Measurements from ENCODE around the gene ANKS1B.

DNA sequence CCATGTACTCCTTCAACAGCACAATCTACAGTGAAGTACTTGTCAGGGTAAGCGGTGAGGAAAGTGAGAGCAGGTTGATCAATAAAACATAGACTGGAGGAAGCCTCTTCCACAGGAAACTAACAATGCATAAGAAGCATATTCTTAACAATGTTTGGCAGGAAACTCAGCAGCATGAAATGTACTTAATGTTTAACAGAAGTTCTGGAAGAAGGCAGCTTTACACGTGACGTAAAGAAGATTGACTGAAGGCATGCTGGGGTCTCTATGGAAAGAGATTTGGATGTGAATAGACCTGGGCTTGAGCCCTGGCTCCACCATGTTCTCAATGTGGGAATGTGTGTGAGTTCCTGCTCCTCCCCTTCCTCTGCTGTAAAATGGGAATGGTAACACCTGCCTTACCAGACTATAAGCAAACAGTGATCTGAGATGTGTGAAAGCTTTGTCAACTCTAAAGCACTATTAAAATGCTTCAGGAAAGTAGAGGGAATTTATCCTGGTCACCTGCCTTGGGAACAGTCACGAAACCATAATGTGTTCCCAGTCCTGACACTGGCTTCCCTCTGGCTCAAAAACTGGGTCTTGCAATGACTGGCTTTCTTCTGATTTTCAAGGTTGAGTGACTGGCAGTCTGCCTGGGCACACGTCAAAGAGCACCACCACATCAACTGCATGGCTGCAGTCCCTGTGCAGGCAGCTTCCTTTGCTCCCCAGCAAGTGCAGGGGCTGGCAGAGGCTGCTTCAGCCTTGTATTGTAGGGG, 955.0 kb downstream of the ANKS1B start:
- TF ChIP-seq, protein P1, sequence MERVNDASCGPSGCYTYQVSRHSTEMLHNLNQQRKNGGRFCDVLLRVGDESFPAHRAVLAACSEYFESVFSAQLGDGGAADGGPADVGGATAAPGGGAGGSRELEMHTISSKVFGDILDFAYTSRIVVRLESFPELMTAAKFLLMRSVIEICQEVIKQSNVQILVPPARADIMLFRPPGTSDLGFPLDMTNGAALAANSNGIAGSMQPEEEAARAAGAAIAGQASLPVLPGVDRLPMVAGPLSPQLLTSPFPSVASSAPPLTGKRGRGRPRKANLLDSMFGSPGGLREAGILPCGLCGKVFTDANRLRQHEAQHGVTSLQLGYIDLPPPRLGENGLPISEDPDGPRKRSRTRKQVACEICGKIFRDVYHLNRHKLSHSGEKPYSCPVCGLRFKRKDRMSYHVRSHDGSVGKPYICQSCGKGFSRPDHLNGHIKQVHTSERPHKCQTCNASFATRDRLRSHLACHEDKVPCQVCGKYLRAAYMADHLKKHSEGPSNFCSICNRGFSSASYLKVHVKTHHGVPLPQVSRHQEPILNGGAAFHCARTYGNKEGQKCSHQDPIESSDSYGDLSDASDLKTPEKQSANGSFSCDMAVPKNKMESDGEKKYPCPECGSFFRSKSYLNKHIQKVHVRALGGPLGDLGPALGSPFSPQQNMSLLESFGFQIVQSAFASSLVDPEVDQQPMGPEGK (CRISPR knock-in tag; IDR thresholded peaks at IDR 0.05; ENCODE audit: borderline replicate concordance): no peak
- TF ChIP-seq TOX (CRISPR knock-in tag; IDR thresholded peaks at IDR 0.05; ENCODE audit: borderline replicate concordance): no peak
- TF ChIP-seq, protein P2, sequence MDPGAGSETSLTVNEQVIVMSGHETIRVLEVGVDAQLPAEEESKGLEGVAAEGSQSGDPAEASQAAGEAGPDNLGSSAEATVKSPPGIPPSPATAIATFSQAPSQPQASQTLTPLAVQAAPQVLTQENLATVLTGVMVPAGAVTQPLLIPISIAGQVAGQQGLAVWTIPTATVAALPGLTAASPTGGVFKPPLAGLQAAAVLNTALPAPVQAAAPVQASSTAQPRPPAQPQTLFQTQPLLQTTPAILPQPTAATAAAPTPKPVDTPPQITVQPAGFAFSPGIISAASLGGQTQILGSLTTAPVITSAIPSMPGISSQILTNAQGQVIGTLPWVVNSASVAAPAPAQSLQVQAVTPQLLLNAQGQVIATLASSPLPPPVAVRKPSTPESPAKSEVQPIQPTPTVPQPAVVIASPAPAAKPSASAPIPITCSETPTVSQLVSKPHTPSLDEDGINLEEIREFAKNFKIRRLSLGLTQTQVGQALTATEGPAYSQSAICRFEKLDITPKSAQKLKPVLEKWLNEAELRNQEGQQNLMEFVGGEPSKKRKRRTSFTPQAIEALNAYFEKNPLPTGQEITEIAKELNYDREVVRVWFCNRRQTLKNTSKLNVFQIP (CRISPR knock-in tag; IDR thresholded peaks at IDR 0.05; ENCODE audit: borderline replicate concordance, low read depth): no peak
- no peak for TF ChIP-seq BACH2 (CRISPR knock-in tag; IDR thresholded peaks at IDR 0.05; ENCODE audit: borderline replicate concordance)
- no peak for TF ChIP-seq ARNTL (CRISPR knock-in tag; IDR thresholded peaks at IDR 0.05; ENCODE audit: borderline replicate concordance, low read depth)
- TF ChIP-seq ZFP3 (CRISPR knock-in tag; IDR thresholded peaks at IDR 0.05): no peak
